ENCODE data around the gene CSKMT. TPM values are rescaled to one million over a fixed set of nuclear protein-coding genes. Genes with fewer than 3 reads are reported as not detected.

CSKMT gene
- total RNA-seq, 1 donor from 2014 or later: 28.0 TPM

DNA sequence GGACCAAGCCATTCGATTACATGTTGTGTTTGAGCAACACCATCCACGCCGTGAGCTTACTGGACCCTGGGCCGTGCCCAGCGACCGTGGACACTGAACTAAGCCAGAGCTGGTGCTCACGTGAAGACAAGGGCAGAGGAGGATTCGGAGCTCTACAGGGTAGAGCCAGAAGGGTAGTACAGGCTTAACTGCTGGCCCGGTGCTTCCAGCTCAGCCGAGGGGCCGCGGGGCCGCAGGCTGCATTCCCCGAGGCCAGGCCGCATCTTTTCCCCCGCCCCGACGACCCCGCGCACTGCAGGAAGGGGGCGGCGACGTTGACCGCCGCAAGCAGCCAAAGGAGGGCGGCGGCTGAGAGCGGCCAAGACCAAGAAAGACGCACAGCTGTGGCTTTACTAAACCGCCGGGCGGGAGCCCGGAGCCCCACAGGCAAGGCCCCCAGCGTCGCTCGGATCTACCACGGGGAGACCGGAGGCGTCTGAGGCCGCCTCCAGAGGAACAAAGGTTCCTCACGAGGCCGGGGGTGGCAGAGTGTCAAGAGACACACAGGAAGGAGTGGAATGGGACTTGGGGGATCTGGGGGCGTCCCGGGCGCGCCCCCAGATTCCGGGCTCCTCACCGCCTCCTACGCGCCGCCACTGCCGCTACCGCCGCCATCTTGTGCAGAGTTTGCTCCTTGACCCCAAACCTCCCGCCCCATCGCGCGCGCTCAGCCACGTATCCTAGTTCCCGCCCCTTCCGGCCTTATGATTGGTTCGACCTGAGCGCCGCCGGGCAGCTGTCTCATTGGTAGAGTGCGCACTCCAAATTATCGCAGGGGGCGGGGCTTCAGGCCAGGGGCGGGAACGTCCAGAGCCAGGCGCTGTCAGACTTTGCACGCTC lies 18.9 kb upstream of the CSKMT start, which contains the start of gene GANAB:
GANAB (minus strand) TSS at position 668 of the 879 bp plus-strand sequence; CDS start at position 654, 14 bp downstream.
- Mint-ChIP-seq H3K9me3 (no peaks in the 10 kb centered on the region), H3K4me1 (ENCODE audit: unreplicated experiment) (peaks cover 6% of the 10 kb centered on the region), H3K27ac (peak within 1 kb of the TSS; percentile 93), H3K27me3 (no peaks in the 10 kb centered on the region), H3K36me3 (no peaks in the 10 kb centered on the region), H3K4me3 (peak within 1 kb of the TSS; percentile 99)
- TF ChIP-seq, protein P1, sequence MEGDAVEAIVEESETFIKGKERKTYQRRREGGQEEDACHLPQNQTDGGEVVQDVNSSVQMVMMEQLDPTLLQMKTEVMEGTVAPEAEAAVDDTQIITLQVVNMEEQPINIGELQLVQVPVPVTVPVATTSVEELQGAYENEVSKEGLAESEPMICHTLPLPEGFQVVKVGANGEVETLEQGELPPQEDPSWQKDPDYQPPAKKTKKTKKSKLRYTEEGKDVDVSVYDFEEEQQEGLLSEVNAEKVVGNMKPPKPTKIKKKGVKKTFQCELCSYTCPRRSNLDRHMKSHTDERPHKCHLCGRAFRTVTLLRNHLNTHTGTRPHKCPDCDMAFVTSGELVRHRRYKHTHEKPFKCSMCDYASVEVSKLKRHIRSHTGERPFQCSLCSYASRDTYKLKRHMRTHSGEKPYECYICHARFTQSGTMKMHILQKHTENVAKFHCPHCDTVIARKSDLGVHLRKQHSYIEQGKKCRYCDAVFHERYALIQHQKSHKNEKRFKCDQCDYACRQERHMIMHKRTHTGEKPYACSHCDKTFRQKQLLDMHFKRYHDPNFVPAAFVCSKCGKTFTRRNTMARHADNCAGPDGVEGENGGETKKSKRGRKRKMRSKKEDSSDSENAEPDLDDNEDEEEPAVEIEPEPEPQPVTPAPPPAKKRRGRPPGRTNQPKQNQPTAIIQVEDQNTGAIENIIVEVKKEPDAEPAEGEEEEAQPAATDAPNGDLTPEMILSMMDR (conservative IDR thresholded peaks at IDR 0.05): no peak
- peak; percentile 99 for DNase-seq (ENCODE audit: extremely low spot score, unreplicated experiment)

DNA sequence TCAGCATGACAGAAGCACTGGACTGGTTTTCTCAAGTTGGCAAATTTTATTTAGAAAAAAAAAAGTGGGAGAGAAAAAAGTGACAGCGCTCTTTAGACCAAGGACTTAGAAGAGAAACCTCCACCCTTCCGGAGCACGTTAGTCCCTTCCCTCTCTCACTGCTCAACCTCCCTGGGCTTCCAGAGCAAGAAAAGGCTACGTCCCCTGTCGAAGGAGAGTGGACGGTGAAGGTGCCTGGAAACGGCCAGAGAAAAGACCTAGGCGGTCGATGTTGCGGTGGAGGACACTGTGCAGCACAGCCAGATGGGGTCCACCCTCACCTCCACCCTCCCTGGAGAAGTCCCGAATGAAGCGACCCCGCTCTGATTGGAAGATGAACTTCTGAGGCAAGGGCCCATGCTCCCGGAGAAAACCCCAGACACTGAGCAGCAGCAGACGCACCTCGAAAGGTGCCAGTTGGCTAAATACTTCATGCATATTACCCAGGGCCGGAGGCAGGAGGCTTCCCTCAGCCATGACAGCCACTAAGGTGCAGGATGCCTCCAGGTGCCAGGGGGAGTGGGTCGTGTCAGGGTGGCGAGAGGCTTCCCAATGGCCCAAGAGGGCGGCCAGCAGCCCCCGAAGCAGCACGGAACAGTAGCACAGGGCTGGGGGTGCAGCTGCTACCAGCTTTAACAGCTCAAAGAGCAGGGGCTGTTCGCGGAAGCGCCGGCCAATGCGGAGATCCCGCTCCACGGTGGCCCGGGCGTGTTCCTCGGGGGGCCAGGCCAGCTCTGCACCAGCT lies 18.1 kb upstream of the CSKMT start:
- H3K4me3 Mint-ChIP-seq: peak overlapping the region; percentile 99
- no peak for DNase-seq (ENCODE audit: extremely low spot score, unreplicated experiment)

DNA sequence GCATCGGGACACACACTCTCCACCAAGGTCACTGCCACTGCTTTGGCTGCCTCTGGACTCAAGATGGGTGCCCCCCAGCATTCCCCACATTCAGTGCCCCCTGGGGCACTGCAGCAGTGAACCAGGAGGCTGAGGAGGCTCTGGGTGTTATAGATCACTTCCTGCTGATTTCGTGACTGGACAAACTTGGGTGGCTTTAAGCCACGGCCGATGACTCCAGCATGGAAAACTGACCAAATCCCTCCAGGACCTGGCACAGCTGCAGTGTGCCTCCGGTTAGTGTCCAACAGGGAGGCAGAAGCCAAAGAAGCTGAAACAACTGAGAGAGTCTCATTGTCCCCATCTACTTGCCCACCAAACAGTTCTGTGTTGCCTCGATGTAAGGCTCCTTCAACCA lies 17.5 kb upstream of the CSKMT start:
- Mint-ChIP-seq H3K4me1 (ENCODE audit: unreplicated experiment) (peaks cover 11% of the 10 kb centered on the region), H3K36me3 (no peaks in the 10 kb centered on the region), H3K27me3 (no peaks in the 10 kb centered on the region), H3K9me3 (no peaks in the 10 kb centered on the region), H3K27ac (no peak overlapping the region), H3K4me3 (no peak overlapping the region)
- TF ChIP-seq, protein P1 (conservative IDR thresholded peaks at IDR 0.05): no peak
- no peak for DNase-seq (ENCODE audit: extremely low spot score, unreplicated experiment)

More for the DNA sequence above, 18.1 kb upstream of the CSKMT start:
- no peaks in the 10 kb centered on the region for H3K36me3 Mint-ChIP-seq
- TF ChIP-seq, protein P1 (conservative IDR thresholded peaks at IDR 0.05): no peak
- H3K9me3 Mint-ChIP-seq: no peaks in the 10 kb centered on the region
- H3K27me3 Mint-ChIP-seq: no peaks in the 10 kb centered on the region
- H3K27ac Mint-ChIP-seq: peak overlapping the region; percentile 93
- H3K4me1 Mint-ChIP-seq (ENCODE audit: unreplicated experiment): peaks cover 6% of the 10 kb centered on the region

DNA sequence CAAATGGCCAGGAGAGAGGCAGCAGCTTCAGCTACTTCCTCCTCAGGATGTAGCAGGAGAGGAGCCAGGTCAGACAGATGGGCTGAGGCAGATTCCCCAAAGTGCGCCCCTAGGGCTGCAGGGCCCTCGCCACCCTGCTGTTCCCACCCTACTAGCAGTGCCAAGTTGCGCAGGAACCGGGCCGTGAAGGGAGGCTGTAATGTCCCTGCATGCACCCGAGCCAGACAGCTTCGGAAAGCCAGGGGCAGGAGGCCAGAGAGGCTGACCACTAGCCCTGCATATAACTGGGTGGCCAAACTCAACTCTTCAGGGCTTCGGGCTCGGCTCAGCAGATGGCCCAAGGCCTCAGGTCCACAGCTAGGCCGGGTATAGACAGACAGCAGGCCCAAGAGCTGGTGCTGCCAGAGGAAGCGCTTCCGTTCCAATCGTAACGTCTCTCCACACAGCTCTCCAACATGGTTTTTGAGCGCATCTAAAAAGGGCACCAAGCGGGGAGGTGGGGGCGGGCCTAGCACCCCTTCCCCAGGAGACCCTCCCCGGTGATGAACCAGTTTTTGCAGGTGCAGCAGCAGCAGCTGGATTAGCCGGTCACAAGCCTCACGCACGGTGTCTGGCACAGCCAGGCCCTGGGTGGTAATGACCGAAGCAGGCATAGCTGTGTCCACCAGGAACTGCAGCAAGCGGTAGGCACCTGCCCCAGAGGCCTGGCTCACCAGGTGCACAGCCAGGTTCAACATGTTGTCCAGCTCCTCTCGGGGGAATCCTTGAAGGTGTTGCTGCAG lies 16.7 kb upstream of the CSKMT start:
- H3K4me3 Mint-ChIP-seq: no peak overlapping the region
- H3K27ac Mint-ChIP-seq: no peak overlapping the region
- TF ChIP-seq, protein P1 (conservative IDR thresholded peaks at IDR 0.05): no peak
- no peaks in the 10 kb centered on the region for H3K36me3 Mint-ChIP-seq
- H3K27me3 Mint-ChIP-seq: no peaks in the 10 kb centered on the region
- no peak for DNase-seq (ENCODE audit: extremely low spot score, unreplicated experiment)
- H3K9me3 Mint-ChIP-seq: no peaks in the 10 kb centered on the region
- H3K4me1 Mint-ChIP-seq (ENCODE audit: unreplicated experiment): peaks cover 14% of the 10 kb centered on the region

GRCh38 chr11:62648967-62649364 lies 16.1 kb upstream of the CSKMT start:
- TF ChIP-seq, protein P1 (conservative IDR thresholded peaks at IDR 0.05): no peak
- Mint-ChIP-seq H3K4me1 (ENCODE audit: unreplicated experiment) (peaks cover 17% of the 10 kb centered on the region), H3K27ac (no peak overlapping the region), H3K36me3 (no peaks in the 10 kb centered on the region), H3K4me3 (no peak overlapping the region), H3K27me3 (no peaks in the 10 kb centered on the region), H3K9me3 (no peaks in the 10 kb centered on the region)
- DNase-seq (ENCODE audit: extremely low spot score, unreplicated experiment): no peak

All from type B pancreatic cell (in vitro differentiated cells).